ENCODE results near the gene NHERF2. TPM values are rescaled to one million over a fixed set of nuclear protein-coding genes. Genes with fewer than 3 reads are reported as not detected.
"Not testable (repeated sequence)": the region's sequence is repeated elsewhere in the genome, so short reads cannot be mapped to it uniquely, and the experiment has no call there.

NHERF2 gene
- polyA plus RNA-seq, 3 donors: 82.6 to 162 (median 147) TPM

DNA sequence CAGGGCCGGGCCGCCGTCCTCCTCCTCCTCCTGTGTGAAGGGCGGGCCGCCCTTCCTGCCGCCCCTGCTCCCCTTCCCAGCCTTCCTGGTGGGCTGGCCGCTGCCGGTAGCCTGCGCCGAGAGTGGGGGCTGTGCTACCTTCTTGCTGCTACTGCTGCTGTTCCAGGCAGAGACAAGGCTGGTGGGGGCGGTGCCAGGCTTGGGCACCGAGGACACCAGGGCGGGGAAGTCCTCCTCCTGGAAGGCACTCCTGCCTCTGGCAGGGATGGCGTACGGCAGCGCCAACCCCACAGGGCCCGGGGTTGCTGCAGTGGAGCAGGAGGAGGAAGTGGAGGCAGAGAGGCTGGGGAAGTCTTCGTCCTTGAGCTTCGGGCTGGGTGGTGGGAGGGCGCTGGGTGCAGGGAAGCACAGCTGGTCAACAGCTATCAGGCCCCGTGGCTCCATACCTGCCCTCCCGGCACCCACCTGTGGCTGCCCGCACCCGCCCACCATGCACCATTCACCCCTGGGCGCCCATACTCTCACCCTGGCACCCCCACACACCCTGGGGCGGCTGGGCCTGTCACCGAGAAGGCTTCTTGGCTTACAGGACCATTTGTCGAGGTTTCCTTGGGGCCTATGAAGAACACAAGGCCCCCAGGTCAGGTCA lies 26.7 kb upstream of the NHERF2 start:
- no peak for DNase-seq (ENCODE audit: extremely low read depth in 1 of 11, low read depth in 9 of 11, low spot score in 4 of 11)

DNA sequence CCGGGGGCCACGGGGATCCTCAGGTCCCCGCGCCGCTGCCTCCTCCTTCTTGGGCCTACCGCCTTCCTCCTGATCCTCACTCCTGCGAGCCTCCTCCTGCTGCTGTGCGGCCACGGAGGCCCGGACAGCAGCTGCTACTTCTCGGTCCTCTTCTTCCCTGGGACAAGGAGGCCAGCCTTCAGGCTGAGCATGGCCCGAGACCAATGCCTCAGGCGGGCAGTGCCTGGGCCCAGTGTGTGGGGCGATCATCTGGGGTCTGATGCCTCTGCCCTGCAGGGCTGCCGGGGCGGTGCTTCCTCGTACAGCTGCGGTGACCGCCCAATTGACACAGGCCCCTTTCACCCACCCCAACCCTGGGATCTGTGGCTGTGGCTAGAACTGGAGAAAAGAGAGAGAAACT lies 25.7 kb upstream of the NHERF2 start:
- DNase-seq (ENCODE audit: extremely low read depth in 1 of 11, low read depth in 9 of 11, low spot score in 4 of 11): no peak

GRCh38 chr16:2001456-2002355 lies 25.0 kb upstream of the NHERF2 start:
- DNase-seq (ENCODE audit: extremely low read depth in 1 of 11, low read depth in 9 of 11, low spot score in 4 of 11): no peak

DNA sequence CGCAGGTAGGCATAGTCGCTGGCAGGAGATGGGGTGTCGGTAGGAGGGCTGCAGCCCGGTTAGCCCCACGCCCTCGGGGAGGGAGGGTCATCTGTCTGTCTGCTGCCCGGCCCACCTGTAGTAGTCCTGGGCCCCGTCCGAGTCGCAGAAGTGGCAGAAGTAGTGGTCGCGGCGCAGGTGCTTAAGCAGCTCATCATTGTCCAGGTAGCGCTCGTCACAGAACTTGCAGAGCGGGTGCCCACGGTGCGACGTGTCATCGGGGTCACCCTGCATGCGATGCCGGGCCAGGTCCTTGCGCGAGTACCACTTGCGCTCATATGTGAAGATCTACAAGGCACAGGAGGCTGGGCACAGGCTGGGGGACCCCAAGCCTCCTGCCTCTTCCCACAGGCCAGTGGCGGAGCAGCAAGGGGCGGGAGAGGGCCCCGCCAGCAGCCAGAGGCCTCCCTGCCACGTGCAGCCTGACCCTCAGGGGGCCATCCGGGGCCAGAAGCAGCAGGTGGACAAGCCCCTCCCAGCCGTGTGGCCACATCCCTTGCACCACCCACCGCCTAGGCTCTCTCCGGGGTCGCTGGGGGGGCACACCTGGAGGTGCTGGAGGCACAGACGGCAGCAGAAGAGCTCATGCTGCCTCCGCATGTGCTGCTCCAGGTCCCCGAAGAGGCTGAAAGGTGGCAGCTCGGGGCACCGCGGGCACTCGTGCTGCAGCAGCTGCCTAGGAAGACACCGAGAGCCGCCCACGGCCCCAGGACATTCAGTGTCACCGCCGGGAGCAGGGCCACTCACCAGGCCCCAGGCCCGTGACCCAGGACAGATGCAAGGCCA lies 24.1 kb upstream of the NHERF2 start:
- DNase-seq (ENCODE audit: extremely low read depth in 1 of 11, low read depth in 9 of 11, low spot score in 4 of 11): no peak

DNA sequence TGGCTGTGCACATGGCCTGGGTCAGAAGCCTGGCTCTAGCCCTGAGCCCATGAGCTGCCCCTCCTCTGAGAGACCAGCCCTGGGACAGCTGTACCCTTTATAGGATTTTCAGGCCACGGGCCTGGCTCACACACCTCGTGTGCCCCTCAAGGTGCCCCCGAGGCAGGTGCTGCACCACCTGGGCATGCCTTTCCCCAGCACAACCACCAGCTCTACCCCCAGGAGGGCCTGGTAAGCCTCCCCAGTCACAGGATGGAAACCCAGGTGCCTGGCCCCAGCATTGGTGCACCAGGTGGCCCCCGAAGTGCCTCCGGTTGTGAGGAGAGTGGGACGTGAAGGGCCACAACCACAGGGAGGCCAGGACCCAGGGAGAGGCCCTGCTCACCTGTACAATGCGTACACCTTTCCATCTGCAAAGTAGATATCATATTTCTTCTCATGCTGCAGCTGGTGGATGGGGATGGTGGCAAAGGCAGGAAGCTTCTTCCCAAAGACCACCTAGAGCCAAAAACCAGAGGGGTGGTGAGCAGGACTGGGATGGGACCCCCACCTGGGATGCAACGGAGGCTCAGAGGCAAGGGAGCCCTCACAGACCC lies 23.4 kb upstream of the NHERF2 start:
- DNase-seq (ENCODE audit: extremely low read depth in 1 of 11, low read depth in 9 of 11, low spot score in 4 of 11): no peak

GRCh38 chr16:2003827-2004641 lies 22.7 kb upstream of the NHERF2 start:
- peak in 8 of 11 donors; percentile 68 to 89 (median 78) for DNase-seq (ENCODE audit: extremely low read depth in 1 of 11, low read depth in 9 of 11, low spot score in 4 of 11)

DNA sequence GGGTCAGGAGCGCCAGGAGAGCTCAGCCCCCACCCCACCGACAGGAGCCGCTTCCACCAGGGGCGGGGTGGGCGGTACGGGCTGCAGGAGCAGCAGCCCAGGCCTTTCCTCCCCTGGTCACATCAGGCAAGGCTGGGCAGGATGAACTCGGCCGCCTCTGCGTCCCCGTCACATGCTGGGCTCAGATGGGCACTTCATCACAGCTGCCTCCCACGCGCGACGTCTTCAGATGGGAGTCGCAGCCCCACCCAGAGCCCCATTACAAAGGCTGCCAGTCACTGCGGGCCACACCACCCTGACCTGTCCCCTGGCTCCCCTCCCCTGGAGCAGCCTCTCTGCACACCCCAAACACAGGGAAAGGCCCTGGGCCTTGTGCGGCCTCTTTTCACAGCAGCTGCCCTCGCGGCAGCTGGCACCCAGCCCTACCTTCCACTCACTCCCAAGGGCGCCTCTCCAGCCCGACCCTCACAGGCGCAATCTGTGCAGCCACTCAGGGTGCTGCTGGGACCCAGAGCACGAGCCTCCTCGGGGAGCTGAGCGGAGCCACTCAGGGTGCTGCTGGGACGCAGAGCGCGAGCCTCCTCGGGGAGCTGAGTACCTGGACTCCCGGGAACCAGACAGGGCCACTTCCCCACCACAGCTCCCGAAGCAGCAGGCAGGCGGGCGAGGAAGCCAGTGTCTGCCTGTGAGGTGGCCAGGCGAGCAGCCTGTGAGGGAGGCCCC lies 21.7 kb upstream of the NHERF2 start:
- no peak for DNase-seq (ENCODE audit: extremely low read depth in 1 of 11, low read depth in 9 of 11, low spot score in 4 of 11)

- DNase-seq (ENCODE audit: extremely low read depth in 1 of 11, low read depth in 9 of 11, low spot score in 4 of 11): no peak
Measured at GRCh38 chr16:2005646-2006045, 21.1 kb upstream of the NHERF2 start.

GRCh38 chr16:2006317-2006716 lies 20.4 kb upstream of the NHERF2 start:
- DNase-seq (ENCODE audit: extremely low read depth in 1 of 11, low read depth in 9 of 11, low spot score in 4 of 11): no peak

- DNase-seq (ENCODE audit: extremely low read depth in 1 of 11, low read depth in 9 of 11, low spot score in 4 of 11): no peak
Measured at GRCh38 chr16:2007081-2007836, 19.4 kb upstream of the NHERF2 start.

- no peak for DNase-seq (ENCODE audit: extremely low read depth in 1 of 11, low read depth in 9 of 11, low spot score in 4 of 11)
Measured at GRCh38 chr16:2008009-2008526, 18.6 kb upstream of the NHERF2 start.

DNA sequence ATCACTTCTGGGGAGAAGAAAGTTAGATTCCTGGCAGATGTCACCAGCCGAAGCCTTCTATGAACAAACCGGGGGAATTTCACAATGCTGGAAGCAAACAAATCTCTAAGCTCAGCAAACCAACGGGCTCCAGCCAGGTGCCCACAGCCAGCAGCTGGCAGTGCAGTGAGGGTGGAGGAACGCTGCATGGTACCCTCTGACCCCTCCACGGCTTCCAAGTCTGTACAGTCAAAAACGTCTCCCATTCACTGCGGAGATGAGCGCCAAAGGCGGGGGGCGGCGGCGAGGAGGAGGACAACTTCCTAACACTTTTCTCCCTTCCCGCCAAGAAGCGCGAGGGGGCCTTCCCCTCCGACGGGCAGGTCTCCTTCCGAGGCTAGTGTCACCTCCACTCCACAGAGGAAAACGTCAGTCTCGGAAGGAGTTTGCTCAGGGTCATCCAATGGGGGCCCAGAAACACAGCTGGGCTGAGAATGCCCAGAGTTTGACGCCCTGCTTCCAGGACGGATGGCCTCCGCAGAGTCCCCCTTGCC lies 18.0 kb upstream of the NHERF2 start:
- no peak for DNase-seq (ENCODE audit: extremely low read depth in 1 of 11, low read depth in 9 of 11, low spot score in 4 of 11)

DNA sequence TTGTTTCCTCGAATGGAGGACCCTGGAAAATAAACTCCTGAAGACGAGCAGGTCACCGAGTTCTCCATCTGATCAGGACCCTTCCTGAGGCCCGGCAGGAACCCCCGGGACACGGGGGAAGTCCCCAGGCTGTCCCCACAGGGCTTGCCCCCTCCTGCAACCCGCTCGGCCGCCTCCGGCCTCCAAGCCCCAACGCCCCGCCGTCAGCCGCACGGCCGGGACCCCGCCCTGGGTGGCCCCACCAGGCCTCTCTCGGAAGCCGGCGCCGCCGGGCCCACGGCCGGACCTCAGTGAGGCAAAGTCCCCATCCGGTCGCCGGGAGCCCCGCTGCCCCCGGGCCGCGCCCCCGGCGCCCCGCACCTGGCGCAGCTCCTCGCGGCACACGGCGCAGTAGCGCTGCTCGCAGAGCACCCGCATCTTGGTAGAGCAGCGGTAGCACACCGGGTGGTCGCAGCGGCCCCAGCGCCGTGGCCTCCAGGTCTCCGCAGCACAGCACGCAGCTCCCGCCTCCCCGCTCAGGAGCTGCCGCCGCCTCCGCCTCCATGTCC lies 17.5 kb upstream of the NHERF2 start:
- DNase-seq (ENCODE audit: extremely low read depth in 1 of 11, low read depth in 9 of 11, low spot score in 4 of 11): no peak

DNA sequence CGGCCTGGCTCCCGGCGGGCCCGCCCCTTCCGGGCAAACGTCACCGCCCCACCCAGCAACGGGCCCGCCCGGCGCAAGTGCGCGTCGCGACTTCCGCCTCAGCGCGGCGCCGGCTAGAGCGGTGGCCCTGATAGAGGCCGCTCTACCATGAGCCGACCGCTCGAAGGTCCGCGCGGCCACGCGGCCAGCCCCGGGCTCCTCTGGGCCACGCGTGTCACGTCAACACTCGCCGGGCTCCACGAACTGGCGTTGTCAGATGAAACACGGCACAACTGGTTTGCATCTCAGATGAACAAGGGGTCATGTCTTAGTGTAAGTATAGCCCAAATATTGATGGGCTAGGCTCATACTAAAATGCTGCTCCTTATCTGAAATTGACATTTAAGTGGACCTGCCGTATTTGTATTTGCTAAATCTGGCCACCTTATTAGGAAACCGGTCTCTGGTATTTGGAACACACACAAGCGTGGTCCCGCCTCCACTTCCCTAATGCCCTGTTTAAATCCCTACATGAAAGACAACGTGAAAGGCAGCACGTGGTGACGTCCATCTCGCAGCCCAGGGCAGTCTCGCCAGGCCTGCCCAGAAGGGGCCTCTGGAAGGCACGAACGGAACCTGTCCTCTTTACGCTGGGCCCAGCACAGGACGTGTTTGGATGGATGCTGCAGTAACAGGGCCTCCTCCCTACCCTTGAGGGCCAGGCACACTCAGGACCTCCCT lies 16.8 kb upstream of the NHERF2 start, which contains the start of gene ZNF598:
Gene ZNF598 (minus strand): TSS at position 31 of the 720 bp plus-strand sequence.
- peak in 5 of 11 donors; percentile 73 to 84 (median 82) for DNase-seq (ENCODE audit: extremely low read depth in 1 of 11, low read depth in 9 of 11, low spot score in 4 of 11)

- not testable (repeated sequence) for DNase-seq (ENCODE audit: extremely low read depth in 1 of 11, low read depth in 9 of 11, low spot score in 4 of 11)
Measured at GRCh38 chr16:2011726-2012125, 15.0 kb upstream of the NHERF2 start.

DNA sequence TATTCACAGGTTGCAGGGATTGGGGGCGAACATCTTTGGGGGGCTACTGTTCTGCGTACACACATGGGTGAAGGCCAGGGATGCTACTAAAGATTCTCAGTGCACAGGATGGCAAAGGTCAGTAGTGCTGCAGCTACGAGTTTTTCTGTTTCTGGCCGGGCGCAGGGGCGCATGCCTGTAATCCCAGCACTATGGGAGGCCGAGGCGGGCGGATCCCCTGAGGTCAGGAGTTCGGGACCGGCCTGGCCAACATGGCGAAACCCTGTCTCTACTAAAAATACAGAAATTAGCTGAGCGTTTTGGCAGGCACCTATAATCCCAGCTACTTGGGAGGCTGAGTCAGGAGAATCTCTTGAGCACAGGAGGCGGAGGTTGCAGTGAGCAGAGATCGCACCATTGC lies 13.2 kb upstream of the NHERF2 start:
- no peak for DNase-seq (ENCODE audit: extremely low read depth in 1 of 11, low read depth in 9 of 11, low spot score in 4 of 11)
